PFSK-1 (cell line): ENCODE measurements around the gene SLC24A3.

Experiments
- POLR2AphosphoS5 ChIP-seq: IDR thresholded peaks from 2 replicates; pipeline ENCODE4 v1.6.1; 2012; ENCODE audit warnings: low read depth, mild to moderate bottlenecking, control low read depth, low read length, moderate library complexity
- REST ChIP-seq, 2 experiments: IDR thresholded peaks; 2 replicates each; pipeline versions ENCODE4 v1.6.1 to v1.8.0; 2011 to 2012; ENCODE audit warnings: low read depth in 2 of 2, low read length in 2 of 2, control low read depth in 1 of 2, inconsistent platforms in 1 of 2, mild to moderate bottlenecking in 1 of 2, moderate library complexity in 1 of 2; ENCODE audit not compliant: insufficient read depth in 1 of 2
- SIN3A ChIP-seq: IDR thresholded peaks from 2 replicates; pipeline ENCODE4 v1.6.1; 2012; ENCODE audit warnings: mild to moderate bottlenecking, low read length, moderate library complexity, borderline replicate concordance; ENCODE audit not compliant: insufficient read depth
- TAF1 ChIP-seq: IDR thresholded peaks from 2 replicates; pipeline ENCODE4 v1.6.1; 2012; ENCODE audit warnings: low read length, control low read depth, borderline replicate concordance; ENCODE audit not compliant: insufficient read depth

DNA sequence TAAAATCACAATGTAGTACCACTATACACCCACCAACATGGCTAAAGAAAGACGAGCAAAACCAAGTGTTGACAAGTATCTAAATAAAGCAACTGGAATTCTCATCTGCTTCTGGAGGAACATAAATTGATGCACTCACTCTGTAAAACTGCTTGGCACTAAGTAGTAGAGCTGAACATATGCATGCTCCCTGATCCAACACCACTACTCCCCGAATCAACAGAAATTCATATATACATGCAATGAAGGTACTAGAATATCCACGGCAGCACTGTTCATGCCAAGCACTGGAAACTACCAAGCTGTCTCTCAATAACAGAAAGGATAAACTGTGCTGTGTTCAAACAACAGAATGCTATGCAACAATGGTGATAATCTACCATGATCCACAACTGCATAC, 326.1 kb downstream of the SLC24A3 start:
- TF ChIP-seq POLR2AphosphoS5 (no peak), REST (IDR thresholded peaks at IDR 0.05; ENCODE audit: insufficient read depth in 1 of 2, low read depth in 2 of 2, low read length in 2 of 2) (no peak), SIN3A (no peak), TAF1 (no peak)
